ENCODE results near the gene SST. TPM values are rescaled to one million over a fixed set of nuclear protein-coding genes. Genes with fewer than 3 reads are reported as not detected.

Gene SST
- total RNA-seq, 1 donor = not detected

DNA sequence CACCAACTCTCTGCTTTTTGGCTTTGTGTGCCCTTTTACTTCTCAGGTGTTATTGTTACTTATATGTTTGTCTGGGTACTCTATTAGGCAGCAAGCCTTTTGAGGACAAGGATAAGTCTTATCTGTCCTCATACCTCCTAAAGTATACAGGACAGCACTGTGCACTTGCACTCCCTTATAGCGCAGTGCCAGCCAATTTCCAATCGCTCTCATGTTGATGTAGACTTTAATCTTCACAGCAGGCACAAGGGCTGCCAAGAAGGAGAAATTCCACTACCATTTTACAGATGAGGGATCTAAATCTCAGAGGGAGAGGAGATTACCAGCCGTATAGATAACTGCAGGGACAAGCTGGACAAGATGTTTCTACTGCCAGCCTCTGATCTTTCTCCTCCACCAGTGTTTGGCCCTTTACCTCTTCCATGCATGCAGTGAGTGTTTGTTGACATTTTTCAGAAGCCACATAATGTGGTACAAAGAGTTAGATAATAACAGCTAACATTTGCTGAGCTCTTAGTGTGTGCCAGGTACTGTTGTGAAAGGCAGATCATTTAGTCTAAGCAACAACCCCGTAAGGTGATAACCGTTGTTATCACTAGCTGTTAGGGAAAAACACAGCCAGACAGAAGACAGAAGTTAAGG, 30.1 kb downstream of the SST start:
- no peak overlapping the region for H3K4me3 ChIP-seq (ENCODE audit: low read depth, low read length)
- no peak for DNase-seq (ENCODE audit: low read depth)
- no peak for TF ChIP-seq CTCF (IDR thresholded peaks at IDR 0.05; ENCODE audit: insufficient read depth, low read depth, low read length)

GRCh38 chr3:187636528-187636927, 33.7 kb downstream of the SST start:
- no peak for DNase-seq (ENCODE audit: low read depth)
- no peak overlapping the region for H3K4me3 ChIP-seq (ENCODE audit: low read depth, low read length)
- TF ChIP-seq CTCF (IDR thresholded peaks at IDR 0.05; ENCODE audit: insufficient read depth, low read depth, low read length) = no peak

DNA sequence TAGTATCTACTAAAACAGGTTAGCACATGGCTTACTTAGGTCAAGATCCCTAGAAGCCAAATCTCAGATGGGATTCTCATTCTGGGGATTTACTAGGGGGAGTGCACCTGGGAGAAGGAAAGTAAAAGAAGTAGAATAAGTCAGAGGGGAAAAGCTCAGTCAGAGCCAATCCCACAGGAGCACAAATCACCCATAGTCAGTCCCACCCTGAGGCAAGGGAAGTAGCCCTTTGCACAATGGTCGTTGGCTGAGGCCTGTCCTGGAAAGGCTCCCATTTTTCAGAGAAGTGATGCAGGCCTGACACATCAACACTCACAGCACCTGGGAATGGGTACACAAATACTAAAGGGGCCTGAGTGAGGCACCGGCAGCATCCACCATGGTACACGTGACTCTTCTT, 39.8 kb downstream of the SST start:
- TF ChIP-seq CTCF (IDR thresholded peaks at IDR 0.05; ENCODE audit: insufficient read depth, low read depth, low read length) = no peak
- H3K4me3 ChIP-seq (ENCODE audit: low read depth, low read length) = no peak overlapping the region
- peak; percentile 21 for DNase-seq (ENCODE audit: low read depth)

- TF ChIP-seq CTCF (IDR thresholded peaks at IDR 0.05; ENCODE audit: insufficient read depth, low read depth, low read length) = no peak
- H3K4me3 ChIP-seq (ENCODE audit: low read depth, low read length) = no peak overlapping the region
- DNase-seq (ENCODE audit: low read depth) = peak; percentile 82
Observed at GRCh38 chr3:187629711-187630110, 40.5 kb downstream of the SST start.

DNA sequence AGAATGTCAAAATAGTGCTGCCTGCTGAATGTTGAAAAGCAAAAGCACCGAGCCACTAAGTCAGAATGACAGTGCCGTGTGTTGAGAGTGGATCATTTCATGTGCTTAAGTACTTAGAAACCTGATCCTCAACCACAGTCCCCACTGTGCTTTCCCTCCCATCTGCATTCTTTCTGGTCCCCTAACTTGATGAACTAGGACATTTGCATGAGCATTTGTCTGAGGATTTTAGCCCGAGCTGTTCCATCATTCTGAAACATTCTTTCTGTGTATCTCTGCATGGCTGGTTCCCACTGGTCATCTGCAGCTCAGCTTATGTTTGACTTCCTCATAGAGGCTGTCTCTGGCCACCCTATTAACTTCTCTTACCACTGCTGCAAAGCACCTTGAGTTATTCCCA, 42.0 kb downstream of the SST start:
- no peak for DNase-seq (ENCODE audit: low read depth)
- H3K4me3 ChIP-seq (ENCODE audit: low read depth, low read length) = no peak overlapping the region
- TF ChIP-seq CTCF (IDR thresholded peaks at IDR 0.05; ENCODE audit: insufficient read depth, low read depth, low read length) = no peak

GRCh38 chr3:187626581-187626980, 43.6 kb downstream of the SST start:
- no peak for TF ChIP-seq CTCF (IDR thresholded peaks at IDR 0.05; ENCODE audit: insufficient read depth, low read depth, low read length)
- no peak overlapping the region for H3K4me3 ChIP-seq (ENCODE audit: low read depth, low read length)
- DNase-seq (ENCODE audit: low read depth) = peak; percentile 42

GRCh38 chr3:187624588-187624987, 45.6 kb downstream of the SST start:
- no peak overlapping the region for H3K4me3 ChIP-seq (ENCODE audit: low read depth, low read length)
- TF ChIP-seq CTCF (IDR thresholded peaks at IDR 0.05; ENCODE audit: insufficient read depth, low read depth, low read length) = no peak
- DNase-seq (ENCODE audit: low read depth) = no peak

Measured in fibroblast of villous mesenchyme (primary cell).